H1 (cell line): ENCODE data around the gene FASN. TPM values are rescaled to one million over a fixed set of nuclear protein-coding genes. Genes with fewer than 3 reads are reported as not detected.

Experiments
- CTCF ChIA-PET: fragments of 300-600 bp; sonication (Branson Sonifier 250); formaldehyde crosslinking; loops from one replicate; lab custom pipeline; 2021; ENCODE audit not compliant: partially characterized antibody; lab: Charles Lee
- POLR2A ChIA-PET: fragments of 300-600 bp; sonication (Branson Sonifier 250); formaldehyde crosslinking; loops from one replicate; lab custom pipeline; 2021; ENCODE audit warnings: inconsistent platforms; ENCODE audit not compliant: partially characterized antibody; lab: Charles Lee
- DNase-seq, 2 experiments: peaks; one replicate each; pipeline versions ENCODE4 v3.0.0 to v3.0.0-alpha.2; 2010 to 2022; ENCODE audit warnings: low spot score in 2 of 2, low read depth in 1 of 2, mixed read lengths in 1 of 2
- FAIRE-seq: peaks from 2 replicates; lab custom pipeline; 2011; peaks lifted over from hg19 to GRCh38; lab: Jason Lieb, UNC
- H2AFZ ChIP-seq: 2 replicates; pipeline ENCODE4 v1.8.1; 2012; ENCODE audit warnings: low read length, inconsistent platforms
- H2AK5ac ChIP-seq: 2 replicates; pipeline ENCODE4 v1.6.1; 2013; ENCODE audit warnings: low read depth, low read length
- H2BK120ac ChIP-seq: replicated peaks from 2 replicates; pipeline ENCODE3; 2013; ENCODE audit warnings: low read depth, low read length, inconsistent platforms
- H2BK12ac ChIP-seq: 2 replicates; pipeline ENCODE4 v1.6.1; 2013; ENCODE audit warnings: low read depth, low read length
- H2BK15ac ChIP-seq: 2 replicates; pipeline ENCODE4 v1.6.1; 2013; ENCODE audit warnings: low read length
- H2BK20ac ChIP-seq: 2 replicates; pipeline ENCODE4 v1.6.1; 2013; ENCODE audit warnings: low read length
- H2BK5ac ChIP-seq: 2 replicates; pipeline ENCODE4 v1.6.1; 2013; ENCODE audit warnings: low read depth, low read length
- H3K14ac ChIP-seq: 2 replicates; pipeline ENCODE4 v1.6.1; 2013; ENCODE audit warnings: inconsistent platforms; ENCODE audit not compliant: insufficient read length
- H3K18ac ChIP-seq: 2 replicates; pipeline ENCODE4 v1.6.1; 2013; ENCODE audit warnings: low read length; ENCODE audit errors: extremely low read depth
- H3K23ac ChIP-seq: 2 replicates; pipeline ENCODE4 v1.6.1; 2013; ENCODE audit warnings: inconsistent platforms; ENCODE audit not compliant: insufficient read length
- H3K23me2 ChIP-seq: 2 replicates; pipeline ENCODE4 v1.6.1; 2013; ENCODE audit warnings: low read depth, low read length
- H3K27ac ChIP-seq: 2 replicates; pipeline ENCODE4 v1.6.1; 2011; ENCODE audit warnings: low read depth, low read length, inconsistent platforms
- H3K27me3 ChIP-seq, 4 experiments: replicated peaks in 1 of 4; 1 replicate in 1 of 4; 2 replicates in 3 of 4; pipeline versions ENCODE4 v1.6.1 to v1.8.1; 2011 to 2013; ENCODE audit warnings: low read length in 3 of 4, mild to moderate bottlenecking in 3 of 4, inconsistent platforms in 2 of 4, mixed read lengths in 2 of 4, moderate library complexity in 1 of 4; ENCODE audit not compliant: control insufficient read depth in 3 of 4, insufficient read depth in 3 of 4; ENCODE audit errors: extremely low read depth in 1 of 4
- H3K36me3 ChIP-seq, 4 experiments: 2 replicates each; pipeline versions ENCODE4 v1.6.1 to v1.8.1; 2011 to 2013; ENCODE audit warnings: mild to moderate bottlenecking in 4 of 4, low read length in 3 of 4, moderate library complexity in 2 of 4, control low read depth in 1 of 4, inconsistent platforms in 1 of 4; ENCODE audit not compliant: insufficient read depth in 4 of 4, control insufficient read depth in 2 of 4
- H3K4ac ChIP-seq: replicated peaks from 2 replicates; pipeline ENCODE3; 2013; ENCODE audit warnings: low read length, low read depth, mixed read lengths, inconsistent platforms; ENCODE audit not compliant: insufficient read length
- H3K4me1 ChIP-seq, 4 experiments: replicated peaks in 1 of 4; 1 replicate in 1 of 4; 2 replicates in 3 of 4; pipeline versions ENCODE4 v1.6.1 to v1.8.1; 2011 to 2013; ENCODE audit warnings: low read length in 3 of 4, inconsistent platforms in 2 of 4, mixed read lengths in 1 of 4; ENCODE audit not compliant: insufficient read depth in 4 of 4, control insufficient read depth in 3 of 4
- H3K4me2 ChIP-seq, 2 experiments: 2 replicates each; pipeline versions ENCODE4 v1.6.1 to v1.8.1; 2011 to 2013; ENCODE audit warnings: low read depth in 2 of 2, low read length in 2 of 2, control low read depth in 1 of 2, inconsistent platforms in 1 of 2, mild to moderate bottlenecking in 1 of 2; ENCODE audit not compliant: insufficient read depth in 1 of 2
- H3K4me3 ChIP-seq, 4 experiments: fragments of 200-600, 300-600 bp in 1 of 4; sonication (generic), shearing (Covaris generic), sonication (Bioruptor Twin) in 1 of 4; 2 replicates each; pipeline versions ENCODE4 v1.5.1 to v1.8.1; 2011 to 2016; ENCODE audit warnings: low read length in 4 of 4, low read depth in 3 of 4, control low read depth in 2 of 4, inconsistent platforms in 2 of 4, mild to moderate bottlenecking in 2 of 4, mixed read lengths in 1 of 4, moderate library complexity in 1 of 4; ENCODE audit not compliant: insufficient read depth in 2 of 4; ENCODE audit errors: extremely low read depth in 1 of 4
- H3K56ac ChIP-seq: replicated peaks from 2 replicates; pipeline ENCODE3; 2013; ENCODE audit warnings: low read depth, mild to moderate bottlenecking, mixed read lengths, low read length, inconsistent platforms; ENCODE audit not compliant: insufficient read length
- H3K79me1 ChIP-seq: 2 replicates; pipeline ENCODE4 v1.6.1; 2013; ENCODE audit warnings: low read depth, low read length, control low read depth
- H3K79me2 ChIP-seq, 2 experiments: 2 replicates each; pipeline versions ENCODE4 v1.6.1 to v1.8.1; 2012 to 2013; ENCODE audit warnings: low read length in 2 of 2, mild to moderate bottlenecking in 2 of 2, inconsistent platforms in 1 of 2; ENCODE audit not compliant: insufficient read depth in 2 of 2, control insufficient read depth in 1 of 2
- H3K9ac ChIP-seq, 4 experiments: replicated peaks in 1 of 4; 1 replicate in 1 of 4; 2 replicates in 3 of 4; pipeline versions ENCODE4 v1.6.1 to v1.8.1; 2011 to 2013; ENCODE audit warnings: low read depth in 3 of 4, low read length in 3 of 4, control low read depth in 2 of 4, mild to moderate bottlenecking in 2 of 4, moderate library complexity in 2 of 4, inconsistent platforms in 1 of 4; ENCODE audit errors: extremely low read depth in 1 of 4
- H3K9me3 ChIP-seq, 2 experiments: 2 replicates each; pipeline versions ENCODE4 v1.6.1 to v1.8.1; 2012 to 2013; ENCODE audit warnings: mild to moderate bottlenecking in 2 of 2, moderate library complexity in 2 of 2, control low read depth in 1 of 2, inconsistent platforms in 1 of 2, low read depth in 1 of 2, low read length in 1 of 2, mixed read lengths in 1 of 2; ENCODE audit not compliant: insufficient read depth in 2 of 2
- H4K20me1 ChIP-seq, 2 experiments: replicated peaks in 1 of 2; 2 replicates each; pipeline versions ENCODE3 to v1.8.1; 2011 to 2013; ENCODE audit warnings: inconsistent platforms in 2 of 2, low read length in 2 of 2, mild to moderate bottlenecking in 1 of 2; ENCODE audit not compliant: insufficient read depth in 2 of 2, control insufficient read depth in 1 of 2
- H4K5ac ChIP-seq: 2 replicates; pipeline ENCODE4 v1.6.1; 2013; ENCODE audit warnings: low read length, low read depth, mixed read lengths, inconsistent platforms; ENCODE audit not compliant: insufficient read length
- H4K8ac ChIP-seq: 2 replicates; pipeline ENCODE4 v1.8.0; 2013; ENCODE audit warnings: mild to moderate bottlenecking, moderate library complexity, low read length, inconsistent platforms; ENCODE audit not compliant: insufficient read depth; ENCODE audit errors: extremely low read depth
- H4K91ac ChIP-seq: replicated peaks from 2 replicates; pipeline ENCODE3; 2013; ENCODE audit warnings: low read length, mixed read lengths, inconsistent platforms; ENCODE audit not compliant: insufficient read length
- CBX5 ChIP-seq: fragments of 300-800, 300-1000 bp; sonication (generic); IDR thresholded peaks from 2 replicates; pipeline ENCODE4 v1.7.1; 2016; ENCODE audit warnings: antibody characterized with exemption, low read length, low read depth
- CHD2 ChIP-seq: IDR thresholded peaks from 2 replicates; pipeline ENCODE4 v1.6.1; 2012; ENCODE audit warnings: low read length, improper control_type of control experiment
- EP300 ChIP-seq, 2 experiments: IDR thresholded peaks; 1 replicate in 1 of 2; 2 replicates in 1 of 2; pipeline ENCODE4 v1.6.1; 2011 to 2012; ENCODE audit warnings: low read depth in 2 of 2, low read length in 2 of 2, mild to moderate bottlenecking in 2 of 2, borderline replicate concordance in 1 of 2, inconsistent platforms in 1 of 2, moderate library complexity in 1 of 2
- PHF8 ChIP-seq: fragments of 200-600 bp; sonication (generic); conservative IDR thresholded peaks from 2 replicates; pipeline ENCODE4 v1.7.1; 2012; ENCODE audit warnings: low read depth, mild to moderate bottlenecking, inconsistent platforms, low read length, moderate library complexity
- ZNF274 ChIP-seq: IDR thresholded peaks from 2 replicates; pipeline ENCODE4 v1.7.0; 2012; ENCODE audit warnings: low read length, borderline replicate concordance; ENCODE audit errors: extremely low read depth
- WGBS, 2 experiments: shearing (Covaris generic) in 1 of 2; methylation state at CpG; one replicate each; pipeline versions ENCODE4 v1.1.6 to v1.1.7; 2013 to 2015; ENCODE audit warnings: low lambda C conversion rate in 2 of 2, mixed read lengths in 2 of 2, inconsistent platforms in 1 of 2, low coverage in 1 of 2, missing lambda C conversion rate in 1 of 2; ENCODE audit not compliant: insufficient replicate concordance in 2 of 2, insufficient coverage in 1 of 2, insufficient read length in 1 of 2; ENCODE audit errors: extremely low coverage in 1 of 2, missing lambda C conversion rate in 1 of 2; 5-methylcytosine and 5-hydroxymethylcytosine counted together
- polyA plus RNA-seq, 7 experiments: library from polyadenylated mRNA; depleted of rRNA in 3 of 7; stranded (reverse) in 5 of 7; unstranded in 2 of 7; fragments of >200 nt in 5 of 7; fragments of 200-250 nt in 2 of 7; gene quantifications; 1 replicate in 5 of 7; 2 replicates in 1 of 7; 4 replicates in 1 of 7; pipeline versions ENCODE4 v1.2.1 to v1.2.3, GENCODE V29; 2011 to 2013; ENCODE audit warnings: missing spikeins in 2 of 7, mixed read lengths in 2 of 7
- total RNA-seq: library from RNA; stranded (reverse); fragmentation: NEBNext Ultra II Directional; extraction: Animal tissue kit (Norgen Biotek cat#: 25700); gene quantifications from 2 replicates; pipeline ENCODE4 v1.2.1, GENCODE V29; 2021
- TF ChIP-seq, protein P1 (sequence below): IDR thresholded peaks from 2 replicates; pipeline ENCODE4 v1.6.1; 2012; ENCODE audit warnings: inconsistent platforms

The FASN gene
- total and polyA plus RNA-seq, 2 of the 8 experiments (the other 6 are each of a cell fraction or from before 2014, with no cell fraction given) = 143 to 561 TPM

DNA sequence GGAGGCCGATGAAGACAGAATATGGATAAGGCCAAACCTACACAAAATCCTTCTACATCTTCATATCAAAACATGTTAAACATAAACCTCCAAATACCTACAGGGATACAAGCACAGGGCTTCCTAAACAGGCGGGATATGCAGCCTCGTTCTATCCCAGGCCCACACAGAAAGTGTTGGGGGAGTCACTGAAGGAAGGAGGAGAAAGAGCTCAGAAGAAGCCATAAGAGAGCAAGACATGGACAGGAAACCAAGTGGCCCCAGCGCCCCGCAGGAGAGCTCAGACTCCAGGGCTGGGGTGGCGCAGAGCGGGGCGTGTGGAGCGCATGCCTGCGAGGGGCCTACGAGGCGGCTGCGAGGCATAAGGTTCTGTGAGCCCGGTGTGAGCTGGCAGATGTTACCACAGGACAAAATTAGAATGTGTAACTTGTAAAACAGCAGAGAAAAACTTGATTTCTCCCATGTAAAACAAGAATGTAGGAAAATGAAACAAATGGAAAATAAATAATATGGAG, 11.0 kb upstream of the FASN start:
- H3K79me1 ChIP-seq = no peaks in the 10 kb centered on the region
- no peaks in the 10 kb centered on the region for H3K79me2 ChIP-seq
- H2AK5ac ChIP-seq = no peak overlapping the region
- no peak overlapping the region for H3K18ac ChIP-seq
- H3K23me2 ChIP-seq = no peaks in the 10 kb centered on the region
- CTCF ChIA-PET = interaction anchor here (0.6 to 3.5 kb wide), 8 partner anchors 9 to 100 kb away, joined by 3 to 12 read pairs (median 4); no protein-coding TSS in a partner anchor
- no peak overlapping the region for H3K4me2 ChIP-seq
- no peak overlapping the region for H3K23ac ChIP-seq
- H3K14ac ChIP-seq = no peak overlapping the region
- no peak overlapping the region for H2BK5ac ChIP-seq
- FAIRE-seq (no peak), DNase-seq (no peak)
- no peaks in the 10 kb centered on the region for H3K36me3 ChIP-seq
- H3K4ac ChIP-seq = no peak overlapping the region
- TF ChIP-seq, protein P1, sequence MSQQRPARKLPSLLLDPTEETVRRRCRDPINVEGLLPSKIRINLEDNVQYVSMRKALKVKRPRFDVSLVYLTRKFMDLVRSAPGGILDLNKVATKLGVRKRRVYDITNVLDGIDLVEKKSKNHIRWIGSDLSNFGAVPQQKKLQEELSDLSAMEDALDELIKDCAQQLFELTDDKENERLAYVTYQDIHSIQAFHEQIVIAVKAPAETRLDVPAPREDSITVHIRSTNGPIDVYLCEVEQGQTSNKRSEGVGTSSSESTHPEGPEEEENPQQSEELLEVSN = peak; percentile 15; the same call in 1 of the 2 replicates
- TF ChIP-seq PHF8 (no peak), CBX5 (no peak), CHD2 (no peak), EP300 (IDR thresholded peaks at IDR 0.05; ENCODE audit: borderline replicate concordance in 1 of 2, low read depth in 2 of 2, low read length in 2 of 2) (no peak), ZNF274 (no peak)
- peaks cover 0 to 23% (median 19%) of the 10 kb centered on the region in 4 experiments; a peak in 6 of 7 replicates for H3K4me1 ChIP-seq
- H3K27me3 ChIP-seq = peaks cover 0 to 4% (median 0%) of the 10 kb centered on the region in 4 experiments; a peak in 2 of 7 replicates
- H4K91ac ChIP-seq = no peak overlapping the region
- H2AFZ ChIP-seq = no peak overlapping the region
- H4K8ac ChIP-seq = no peak overlapping the region
- no peak overlapping the region for H2BK120ac ChIP-seq
- POLR2A ChIA-PET = interaction anchor here (0.5 to 2.6 kb wide), 6 partner anchors 8 to 146 kb away, joined by 3 to 11 read pairs (median 4); partner anchors contain the start of gene FASN
- H2BK20ac ChIP-seq = no peak overlapping the region
- H3K56ac ChIP-seq = no peak overlapping the region
- no peaks in the 10 kb centered on the region for H3K9me3 ChIP-seq
- no peak overlapping the region for H3K4me3 ChIP-seq
- peaks cover 0 to 3% of the 10 kb centered on the region in 2 experiments for H4K20me1 ChIP-seq
- 95% methylated on average over 14 of the region's 14 CpGs; no CpG with 5 or more reads in 1 of the 2 experiments for WGBS, 2 experiments
- no peak overlapping the region for H4K5ac ChIP-seq
- no peak overlapping the region for H2BK15ac ChIP-seq
- H2BK12ac ChIP-seq = no peak overlapping the region
- no peak overlapping the region for H3K9ac ChIP-seq
- no peak overlapping the region for H3K27ac ChIP-seq
